GM12801 (cell line): ENCODE results near the gene NR2C1.

Source experiments
- CTCF ChIP-seq: IDR thresholded peaks from one replicate; pipeline ENCODE4 v1.5.1; 2011; ENCODE audit warnings: control low read depth; ENCODE audit not compliant: insufficient read length; ENCODE audit errors: extremely low read depth

The NR2C1 gene

GRCh38 chr12:95114766-95115405 lies 41.5 kb upstream of the NR2C1 start:
- TF ChIP-seq CTCF: no peak

GRCh38 chr12:95107362-95107761 lies 33.9 kb upstream of the NR2C1 start:
- TF ChIP-seq CTCF: no peak

- TF ChIP-seq CTCF: no peak
Measured at GRCh38 chr12:95105540-95105939, 32.1 kb upstream of the NR2C1 start.

GRCh38 chr12:95104919-95105452 lies 31.6 kb upstream of the NR2C1 start:
- no peak for TF ChIP-seq CTCF

GRCh38 chr12:95102916-95103671 lies 29.7 kb upstream of the NR2C1 start:
- no peak for TF ChIP-seq CTCF

- TF ChIP-seq CTCF: no peak
Measured at GRCh38 chr12:95100264-95101190, 27.1 kb upstream of the NR2C1 start.
